Measurements from ENCODE around the gene GPI.

DNA sequence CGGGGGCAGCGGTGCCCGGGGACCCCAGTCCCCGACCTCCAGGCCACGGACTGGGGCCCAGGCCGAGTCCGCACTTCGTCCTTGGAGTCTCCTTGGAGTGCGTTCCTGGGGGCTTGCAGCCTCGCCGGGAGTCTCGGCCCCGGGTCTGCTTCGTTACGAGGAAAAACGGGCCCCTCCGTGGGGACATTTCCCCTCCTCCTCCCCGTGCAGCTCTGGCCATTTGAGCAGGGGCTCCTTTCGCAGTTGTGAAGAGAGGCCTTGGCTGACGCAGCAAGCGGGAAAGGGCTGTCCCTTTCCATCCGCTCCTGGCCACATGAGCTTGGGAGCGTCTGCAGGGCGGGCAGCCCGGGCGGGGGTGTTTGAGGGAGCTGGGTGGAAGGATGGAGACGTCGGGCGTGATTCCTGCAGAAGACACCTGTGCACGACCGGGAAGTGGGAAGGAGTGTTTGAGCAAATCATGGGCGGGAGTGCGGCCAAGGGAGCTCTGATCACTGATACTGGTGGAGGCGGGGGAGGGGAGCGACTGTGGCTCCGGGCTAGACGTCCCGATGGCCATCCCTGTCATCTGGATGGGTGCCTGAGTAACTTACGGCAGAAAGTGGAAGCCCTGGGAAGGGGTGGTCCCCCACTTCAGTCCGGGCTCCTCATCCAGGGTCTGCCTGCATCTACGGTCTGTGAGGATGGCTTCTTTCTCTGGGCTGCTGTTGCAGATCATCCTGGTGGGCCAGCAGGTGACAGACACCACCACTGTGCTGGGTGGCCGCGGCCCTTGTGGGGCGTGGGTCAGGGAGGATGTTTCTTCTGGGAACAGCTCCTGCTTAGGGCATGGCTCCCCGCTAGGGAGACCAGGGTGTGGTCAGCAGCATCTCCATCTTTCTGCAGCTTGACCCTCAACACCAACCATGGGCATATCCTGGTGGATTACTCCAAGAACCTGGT is 736 bp downstream of the GPI start:
- TF ChIP-seq POLR2AphosphoS5 (IDR thresholded peaks at IDR 0.05; ENCODE audit: borderline replicate concordance, low read depth, low read length), result no peak
- no peak for TF ChIP-seq EZH2 (IDR thresholded peaks at IDR 0.05)
- TF ChIP-seq FOXP2 (optimal IDR thresholded peaks at IDR 0.05; ENCODE audit: control extremely low read depth, extremely low read length, insufficient read depth), result no peak
